GM18951 (cell line): ENCODE measurements around the gene TBC1D2.
"Not testable (repeated sequence)": the region's sequence is repeated elsewhere in the genome, so short reads cannot be mapped to it uniquely, and the experiment has no call there.

Experiments used
- POLR2A ChIP-seq: IDR thresholded peaks from 4 replicates; pipeline ENCODE4 v1.6.1; 2011; ENCODE audit warnings: mild to moderate bottlenecking; ENCODE audit not compliant: insufficient read length, insufficient read depth; ENCODE audit errors: extremely low read depth
- in situ Hi-C: fragments of 300-500 bp; cut with MboI; formaldehyde crosslinking; loops from one replicate; pipeline ENCODE4 v1.12.0; 2022; ENCODE audit warnings: low sequenced_read_pairs, mixed read lengths, inconsistent platforms; ENCODE audit not compliant: unreplicated experiment

The TBC1D2 gene

GRCh38 chr9:98285446-98285845 is 30.0 kb upstream of the TBC1D2 start:
- in situ Hi-C loops = no loop called here
- TF ChIP-seq POLR2A = no peak

GRCh38 chr9:98284754-98285153 is 29.3 kb upstream of the TBC1D2 start:
- no peak for TF ChIP-seq POLR2A
- in situ Hi-C loops = no loop called here

GRCh38 chr9:98283143-98283542 is 27.7 kb upstream of the TBC1D2 start:
- in situ Hi-C loops = not testable (repeated sequence)

GRCh38 chr9:98281281-98281680 is 25.8 kb upstream of the TBC1D2 start:
- TF ChIP-seq POLR2A = no peak
- in situ Hi-C loops = no loop called here

DNA sequence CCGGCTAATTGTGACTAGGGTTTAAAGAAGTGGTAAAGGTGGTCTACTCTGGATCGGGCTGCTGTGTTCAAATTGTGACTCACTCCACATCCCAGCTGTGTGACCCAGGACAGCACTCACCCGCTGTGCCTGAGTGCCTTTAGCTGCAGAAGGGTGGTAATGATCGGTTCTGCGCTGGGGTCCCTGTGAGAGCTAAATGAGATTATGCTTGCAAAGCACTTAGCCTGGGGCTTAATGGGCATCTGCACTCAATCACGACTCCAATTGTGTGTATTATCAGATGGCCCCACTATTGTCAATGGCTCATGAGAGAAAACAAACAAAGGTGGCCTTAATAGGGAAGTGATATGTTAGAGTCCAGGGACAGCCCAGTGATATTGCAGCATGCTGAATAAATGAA is 25.1 kb upstream of the TBC1D2 start:
- TF ChIP-seq POLR2A = no peak

DNA sequence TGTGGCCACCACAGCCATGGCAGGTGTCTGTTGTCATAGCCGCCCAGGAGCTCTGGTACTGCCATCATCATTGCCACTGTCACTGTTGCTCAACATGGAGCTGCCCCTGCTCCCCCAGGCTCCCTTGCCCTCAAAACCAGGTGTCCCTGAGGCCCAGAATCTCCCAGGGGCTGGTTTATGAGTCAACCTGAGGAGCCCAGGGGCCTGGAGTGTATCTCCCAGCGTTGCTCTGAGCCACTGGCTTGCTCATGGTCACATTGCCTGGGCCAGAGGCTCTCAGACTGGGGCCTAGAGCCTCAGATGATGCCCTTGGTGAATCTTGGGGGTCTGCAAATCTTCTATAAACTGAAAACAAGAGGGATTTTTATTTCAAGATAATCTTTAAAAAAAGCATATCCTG is 24.7 kb upstream of the TBC1D2 start:
- in situ Hi-C loops = no loop called here
- no peak for TF ChIP-seq POLR2A

More for the DNA sequence above, 25.1 kb upstream of the TBC1D2 start:
- in situ Hi-C loops = no loop called here

DNA sequence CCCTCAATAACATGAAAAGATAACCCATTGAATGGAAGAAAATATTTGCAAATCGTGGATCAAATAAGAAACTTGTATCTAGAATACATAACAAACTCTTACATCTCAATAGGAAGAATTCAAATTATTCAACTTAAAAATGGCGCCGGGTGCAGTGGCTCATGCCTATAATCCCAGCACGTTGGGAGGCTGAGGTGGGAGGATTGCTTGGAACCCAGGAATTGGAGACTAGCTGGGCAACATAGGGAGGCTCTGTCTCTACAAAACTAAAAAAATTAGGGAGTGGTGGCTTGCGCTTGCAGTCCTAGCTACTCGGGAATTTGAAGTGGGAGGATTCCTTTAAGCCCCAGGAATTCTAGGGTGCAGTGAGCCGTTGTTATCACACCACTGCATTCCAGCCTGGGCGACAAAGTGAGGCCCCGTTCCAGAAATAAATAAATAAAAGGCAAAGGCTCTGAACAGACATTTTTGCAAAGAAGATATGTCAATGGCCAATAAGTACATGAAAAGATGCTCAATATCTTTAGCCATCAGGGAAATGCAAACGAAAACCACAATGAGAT is 21.5 kb upstream of the TBC1D2 start:
- no peak for TF ChIP-seq POLR2A
- in situ Hi-C loops = no loop called here

DNA sequence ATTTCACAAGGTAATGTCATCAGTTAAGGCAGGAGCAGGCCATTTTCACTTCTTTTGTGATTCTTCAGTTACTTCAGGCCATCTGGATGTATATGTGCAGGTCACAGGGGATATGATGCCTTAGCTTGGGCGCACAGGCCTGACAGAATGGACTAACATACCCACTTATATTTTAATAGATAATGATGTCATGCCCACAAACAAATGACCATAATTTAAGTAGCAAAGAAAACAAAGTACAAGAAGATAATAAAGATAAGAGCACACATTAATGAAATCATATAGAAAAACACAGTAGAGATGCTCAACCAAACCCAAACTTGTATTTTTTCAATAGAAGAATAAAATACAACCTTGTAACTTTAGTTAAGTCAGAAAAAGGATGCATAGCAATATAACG is 19.7 kb upstream of the TBC1D2 start:
- no peak for TF ChIP-seq POLR2A
- in situ Hi-C loops = no loop called here

- TF ChIP-seq POLR2A = no peak
- in situ Hi-C loops = no loop called here
Measured at GRCh38 chr9:98272083-98272482, 16.6 kb upstream of the TBC1D2 start.

- TF ChIP-seq POLR2A = no peak
- in situ Hi-C loops = no loop called here
Measured at GRCh38 chr9:98271479-98271878, 16.0 kb upstream of the TBC1D2 start.

- in situ Hi-C loops = not testable (repeated sequence)
Measured at GRCh38 chr9:98270284-98270683, 14.8 kb upstream of the TBC1D2 start.

- in situ Hi-C loops = loop anchor here (10.0 kb wide), 1 partner anchor 205 kb away; no protein-coding TSS in a partner anchor
Measured at GRCh38 chr9:98269652-98270051, 14.2 kb upstream of the TBC1D2 start.

DNA sequence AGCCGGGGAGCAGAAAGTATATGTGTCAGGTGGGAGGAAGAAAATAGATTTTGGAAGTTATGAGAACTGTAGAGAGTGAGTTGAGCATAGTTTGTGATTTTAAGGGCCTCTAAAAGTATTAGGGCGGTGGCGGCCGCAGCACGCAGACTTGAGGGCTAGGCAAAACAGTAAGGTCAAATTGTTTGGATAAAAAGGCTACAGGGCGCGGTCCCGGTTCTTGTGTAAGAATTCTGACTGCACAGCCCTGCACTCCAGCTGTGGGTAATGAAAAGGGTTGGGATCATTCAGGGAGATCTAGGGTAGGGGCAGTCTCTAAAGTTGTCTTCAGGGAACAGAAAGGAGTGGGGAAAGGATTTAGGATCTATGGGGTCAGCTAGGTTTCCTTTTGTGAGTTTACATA is 12.1 kb upstream of the TBC1D2 start:
- in situ Hi-C loops = loop anchor here (10.0 kb wide), 1 partner anchor 203 kb away; no protein-coding TSS in a partner anchor

DNA sequence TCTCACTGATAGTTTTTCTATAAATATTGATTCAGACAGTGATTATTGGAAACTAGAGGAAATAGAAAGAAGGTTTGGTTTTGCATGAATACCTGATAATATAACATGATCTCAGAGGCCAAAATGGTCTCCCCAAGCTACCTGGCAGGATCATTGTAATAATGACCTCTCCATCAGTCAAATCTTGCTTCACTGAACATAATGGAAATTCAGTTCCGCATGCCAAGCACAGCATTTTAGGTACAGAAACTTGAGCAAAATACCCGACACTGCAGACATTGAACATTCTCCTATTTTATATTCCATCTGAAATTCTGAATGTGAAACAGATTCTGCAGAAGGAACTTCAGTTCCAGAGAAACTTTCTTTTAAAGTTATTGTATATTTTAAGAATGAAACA is 9.1 kb upstream of the TBC1D2 start:
- TF ChIP-seq POLR2A = no peak
- in situ Hi-C loops = loop anchor here (10.0 kb wide), 1 partner anchor 200 kb away; no protein-coding TSS in a partner anchor
